ENCODE data around the gene PSMD1.
"Not testable (repeated sequence)": the region's sequence is repeated elsewhere in the genome, so short reads cannot be mapped to it uniquely, and the experiment has no call there.

Gene PSMD1

DNA sequence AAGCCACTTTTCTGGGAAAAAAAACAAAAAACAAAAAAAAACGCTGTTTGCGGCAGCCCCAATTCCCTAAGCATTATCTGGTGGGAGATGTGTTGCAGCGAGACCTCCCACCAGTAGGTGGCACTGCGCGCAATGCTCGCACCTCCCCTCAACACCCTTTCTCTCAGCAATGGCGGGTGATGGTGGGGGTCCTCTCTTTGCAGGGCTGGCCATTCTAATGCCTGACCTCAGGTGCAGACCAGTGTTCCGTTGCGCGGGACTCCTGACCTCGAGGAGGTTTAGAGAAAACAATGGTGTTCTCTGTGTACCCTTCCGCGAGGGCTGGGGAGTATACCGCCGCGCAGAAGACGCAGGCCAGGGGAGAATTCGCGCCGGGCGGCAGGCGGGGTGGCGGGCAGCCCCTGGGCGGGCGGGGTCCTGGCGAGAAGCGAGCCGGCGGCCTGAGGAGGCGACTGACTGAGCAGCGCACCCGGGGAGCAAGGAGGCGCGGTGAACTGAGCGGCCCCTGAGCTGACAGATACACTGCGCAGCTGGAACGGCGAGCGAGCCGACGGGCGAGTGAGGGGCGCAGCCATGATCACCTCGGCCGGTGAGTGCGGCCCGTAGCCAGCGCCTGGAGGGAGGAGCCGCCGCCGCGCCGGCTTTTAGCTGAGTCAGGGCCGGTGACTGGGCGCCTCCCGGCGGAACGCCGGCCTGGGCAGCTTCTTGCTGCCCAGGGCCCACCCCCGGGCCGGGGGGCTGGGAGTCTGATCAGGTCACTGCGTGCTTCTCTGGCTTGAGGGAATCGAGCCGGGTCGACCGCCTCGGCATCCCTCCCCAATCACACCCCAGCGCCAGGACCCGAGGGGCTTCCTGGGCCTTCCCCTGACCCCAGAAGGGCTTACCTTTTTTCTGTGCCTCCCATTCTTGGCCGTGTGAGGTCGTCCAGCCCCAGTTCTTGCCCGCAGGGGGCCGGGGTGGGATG, at the start of gene PSMD1:
Gene PSMD1, plus strand, starts transcription at position 415 of the 964 bp plus-strand sequence. Its CDS starts 159 bp downstream, at position 574.
- DNase-seq: peak; percentile 89

DNA sequence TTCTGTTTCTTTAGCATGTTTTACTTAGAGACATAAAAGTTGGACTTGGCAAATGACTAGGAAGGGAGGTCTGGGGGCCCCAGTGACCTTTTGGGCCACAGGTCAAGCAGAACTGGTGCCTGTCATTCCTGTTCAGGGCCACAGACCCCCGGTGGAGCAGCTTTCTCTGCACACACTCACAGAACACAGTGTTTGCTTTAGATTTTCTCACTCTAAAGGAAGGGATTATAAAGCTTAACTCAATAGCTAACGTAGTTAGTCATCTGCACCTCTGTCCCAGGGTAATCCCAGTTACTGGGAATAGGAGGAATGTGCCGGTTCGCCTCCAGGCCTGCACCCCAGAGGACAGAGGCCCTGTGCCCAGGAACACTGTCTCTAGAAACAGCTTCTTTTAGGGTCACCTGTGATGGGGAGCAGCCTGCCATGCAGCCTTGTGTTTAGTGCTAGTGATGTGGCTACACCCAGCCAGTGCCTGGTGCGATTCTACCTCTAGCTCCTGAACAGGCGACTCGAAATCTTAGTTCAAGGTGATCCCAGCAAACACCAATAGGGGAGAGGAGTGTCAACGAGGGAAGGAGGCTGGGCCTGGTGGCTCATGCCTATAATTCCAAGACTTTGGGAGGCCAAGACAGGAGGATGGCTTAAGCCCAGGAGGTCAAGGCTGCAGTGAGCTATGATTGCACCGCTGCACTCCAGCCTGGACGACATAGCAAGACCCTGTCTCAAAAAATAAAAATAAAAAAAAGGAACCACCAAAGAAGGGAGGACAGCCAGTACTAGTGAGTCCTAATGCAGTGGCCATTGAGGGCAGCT, 49.2 kb upstream of the PSMD1 start:
- no peak for DNase-seq

- no peak for DNase-seq
Observed at GRCh38 chr2:231008131-231008530, 48.5 kb upstream of the PSMD1 start.

DNA sequence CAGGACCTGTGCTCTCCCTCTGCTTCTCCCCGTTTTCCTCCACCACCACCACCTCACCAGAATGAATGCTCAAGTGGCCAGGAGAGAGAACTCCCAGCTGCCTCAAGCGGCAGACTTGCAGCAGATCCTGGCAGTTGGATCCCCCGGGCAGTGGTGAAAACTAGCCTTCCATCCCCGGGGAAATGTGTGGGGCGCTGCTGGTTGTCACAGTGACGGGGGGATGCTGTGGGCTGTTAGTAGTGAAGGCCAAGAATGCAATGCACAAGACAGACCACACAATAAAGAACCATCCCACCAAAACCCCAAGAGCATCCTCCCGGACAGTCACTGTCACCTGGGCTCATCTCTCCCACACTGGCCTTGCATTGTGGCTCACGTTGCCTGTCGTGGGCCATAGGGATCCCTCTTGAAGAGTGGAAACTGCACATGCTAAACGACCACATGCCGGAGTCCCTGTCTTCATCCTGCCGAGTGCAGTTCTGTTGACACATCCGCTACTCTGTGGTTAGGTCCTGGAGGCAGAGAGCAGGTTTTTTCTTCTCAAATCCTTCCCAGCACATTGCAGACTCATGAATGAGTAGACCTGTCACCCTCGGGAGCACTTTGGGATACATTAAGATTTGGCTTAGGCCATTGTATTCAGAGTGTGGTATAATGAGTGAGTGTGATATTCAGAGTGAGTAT, 47.3 kb upstream of the PSMD1 start:
- DNase-seq: no peak

DNA sequence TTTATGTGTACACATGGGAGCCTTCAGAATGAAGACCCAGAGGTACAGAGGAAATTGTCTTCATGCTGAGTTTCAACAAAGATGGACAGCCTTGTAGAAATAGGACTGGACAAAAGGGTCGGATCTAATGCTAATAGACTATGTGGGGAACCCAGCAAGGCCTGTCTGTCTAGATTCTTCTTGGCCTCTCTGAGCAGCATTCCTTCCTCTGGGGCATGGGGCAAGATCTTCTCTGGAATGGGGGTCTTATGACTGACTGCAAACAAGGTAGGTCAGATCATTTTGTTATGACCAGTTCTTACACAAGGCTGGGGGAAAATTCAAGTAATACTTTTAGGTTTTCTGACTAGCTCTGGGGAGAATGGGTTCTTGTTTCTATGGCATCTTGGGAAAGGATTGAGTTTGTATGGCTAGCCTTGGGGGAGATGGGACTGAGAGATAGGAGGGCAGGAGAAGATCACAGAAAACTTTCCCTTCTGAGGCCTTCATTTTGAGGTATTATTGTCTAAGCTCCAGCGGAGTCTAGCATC, 46.4 kb upstream of the PSMD1 start:
- no peak for DNase-seq

DNA sequence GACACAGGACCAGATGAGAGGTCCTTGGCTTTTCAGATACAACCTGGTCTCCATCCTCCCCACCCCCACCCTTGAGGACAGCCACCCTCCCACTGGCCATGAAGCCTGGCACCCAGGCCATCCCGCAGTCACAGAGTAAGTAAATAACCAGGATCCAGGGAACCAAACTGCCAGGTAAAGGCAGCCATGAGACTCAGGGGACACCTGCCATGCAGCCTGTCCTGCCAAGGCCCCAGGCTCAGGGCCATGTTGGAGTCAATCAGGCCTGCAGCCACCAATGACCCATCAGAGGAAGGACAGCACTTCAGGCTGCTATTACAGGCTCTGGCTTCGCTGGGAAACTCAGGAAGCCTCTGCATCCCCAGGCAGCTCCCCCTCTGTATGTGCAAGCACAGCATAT, 45.1 kb upstream of the PSMD1 start:
- no peak for DNase-seq

- DNase-seq: no peak
Observed at GRCh38 chr2:231012463-231012862, 44.2 kb upstream of the PSMD1 start.

DNA sequence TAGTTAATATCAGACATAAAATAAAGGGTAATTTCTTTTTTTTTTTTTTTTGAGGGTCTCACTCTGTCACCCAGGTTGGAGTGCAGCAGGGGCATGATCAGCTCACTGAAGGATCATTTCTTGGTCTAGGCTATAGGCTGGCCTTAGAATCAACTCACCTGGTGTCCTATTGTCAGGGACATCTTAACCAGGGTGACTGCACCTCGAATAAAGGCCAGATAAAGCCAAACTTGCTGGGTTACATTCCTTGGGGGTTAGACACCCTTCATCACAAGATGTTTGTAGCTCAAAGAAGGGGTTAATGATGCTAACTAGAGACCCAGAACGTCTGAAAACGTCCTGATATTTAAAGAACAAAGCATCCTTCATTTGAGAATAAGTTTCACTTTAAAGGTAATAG, 42.8 kb upstream of the PSMD1 start:
- DNase-seq: no peak

DNA sequence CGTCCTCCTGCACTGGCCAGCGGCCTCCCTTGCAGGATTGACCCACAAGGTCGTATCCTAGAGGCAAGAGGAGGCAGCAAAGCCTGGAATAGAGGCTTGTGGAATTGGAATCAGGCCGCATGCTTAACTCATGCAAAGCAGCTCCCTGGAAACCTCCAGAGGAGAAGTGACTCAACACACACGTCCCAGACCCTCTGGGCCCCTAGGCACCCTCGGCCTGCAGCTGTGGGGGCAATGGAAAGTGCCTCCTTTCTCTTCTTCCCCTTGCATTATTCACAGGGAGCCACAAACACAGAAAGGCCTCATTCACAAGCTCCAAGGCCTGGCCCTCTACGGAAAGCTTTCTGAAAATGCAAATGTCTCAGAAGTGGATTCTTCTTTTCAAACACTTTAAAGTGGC, 41.2 kb upstream of the PSMD1 start:
- DNase-seq: peak; percentile 79

DNA sequence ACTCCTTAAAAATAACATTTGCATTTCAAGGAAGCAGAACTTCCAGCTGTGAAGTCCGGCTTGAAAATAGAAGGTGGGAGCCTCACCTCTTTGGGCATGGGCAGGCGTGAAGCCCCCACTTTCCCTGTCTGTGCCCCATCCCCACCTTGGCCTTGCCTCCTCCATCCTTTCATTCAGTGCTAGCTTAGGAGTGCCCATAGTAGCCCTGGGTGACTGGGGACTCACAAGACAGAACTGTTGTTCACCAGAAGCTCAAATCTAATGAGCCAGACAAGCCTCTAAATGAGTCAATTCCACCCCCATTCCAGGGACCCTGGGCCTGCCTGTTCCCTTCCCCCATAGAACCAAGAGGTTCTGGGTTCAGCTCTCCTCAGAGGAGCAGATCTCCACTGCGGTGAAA, 40.7 kb upstream of the PSMD1 start:
- no peak for DNase-seq

DNA sequence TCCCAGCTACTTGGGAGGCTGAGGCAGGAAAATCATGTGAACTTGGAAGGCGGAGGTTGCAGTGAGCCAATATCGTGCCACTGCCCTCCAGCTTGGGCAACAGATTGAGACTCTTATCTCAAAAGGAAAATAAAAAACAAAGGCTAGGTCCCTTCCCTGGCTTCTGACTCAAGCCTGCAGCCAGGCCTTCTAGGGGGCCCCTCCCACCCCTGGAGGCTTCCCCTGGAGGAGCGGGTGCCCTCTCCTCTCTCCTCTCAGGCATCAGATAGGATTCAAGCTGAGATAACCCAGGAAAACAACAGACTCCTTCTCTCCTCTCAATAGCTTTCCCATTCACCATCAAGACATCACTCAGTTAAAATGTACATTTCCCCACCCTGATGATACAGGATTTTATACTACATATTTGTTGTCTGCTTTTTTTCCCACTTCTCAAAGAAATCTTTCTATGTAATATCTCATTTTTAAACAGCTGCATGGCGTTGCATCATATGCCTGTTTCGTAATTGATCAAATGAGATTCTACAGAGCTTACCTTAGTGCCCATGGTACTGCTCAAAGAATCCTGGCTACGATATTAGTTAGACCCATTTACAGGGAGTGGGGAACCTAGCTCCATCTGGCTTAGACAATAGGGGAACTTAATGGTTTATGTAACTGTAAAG, 40.0 kb upstream of the PSMD1 start:
- DNase-seq: no peak

DNA sequence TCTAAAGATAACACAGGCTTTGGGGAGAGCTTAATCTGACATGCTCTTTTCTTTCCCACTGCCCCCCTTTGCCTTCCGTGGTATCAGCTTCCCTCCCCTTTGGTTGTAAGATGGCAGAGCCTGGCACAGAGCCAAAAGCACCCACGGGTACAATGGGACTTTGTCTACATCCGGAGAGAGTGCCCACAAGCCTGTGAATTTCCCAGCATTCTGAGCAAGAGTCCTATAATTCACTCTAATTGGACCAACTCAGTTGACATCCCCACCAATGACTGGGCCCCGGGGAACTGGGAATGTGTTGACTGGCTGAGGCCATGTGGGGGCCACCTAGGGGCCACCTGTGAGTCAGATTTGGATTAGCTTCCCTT, 39.5 kb upstream of the PSMD1 start:
- peak; percentile 90 for DNase-seq

- DNase-seq: no peak
Observed at GRCh38 chr2:231018184-231018583, 38.5 kb upstream of the PSMD1 start.

- DNase-seq: not testable (repeated sequence)
Observed at GRCh38 chr2:231025059-231025458, 31.6 kb upstream of the PSMD1 start.

- peak; percentile 7 for DNase-seq
Observed at GRCh38 chr2:231028889-231029288, 27.8 kb upstream of the PSMD1 start.

DNA sequence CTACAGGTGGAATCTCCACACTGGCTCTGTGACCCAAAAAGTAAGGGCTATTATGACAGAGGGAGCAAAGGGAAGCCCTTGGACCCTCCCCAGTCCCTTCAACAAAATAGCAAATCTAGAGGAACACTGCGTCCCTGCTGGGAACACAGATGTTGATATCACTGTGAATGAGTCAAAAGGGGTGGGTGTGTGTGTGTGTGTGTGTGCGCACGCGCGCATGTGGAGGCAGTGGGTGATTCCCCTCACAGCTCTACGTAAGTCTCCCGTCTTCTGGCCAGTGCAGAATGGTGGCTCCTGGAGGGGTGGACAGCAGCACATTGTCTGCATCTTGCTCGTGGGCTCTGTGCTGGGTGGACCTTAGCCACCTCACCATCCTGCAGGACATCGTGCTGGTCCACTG, 27.1 kb upstream of the PSMD1 start:
- DNase-seq: no peak

DNA sequence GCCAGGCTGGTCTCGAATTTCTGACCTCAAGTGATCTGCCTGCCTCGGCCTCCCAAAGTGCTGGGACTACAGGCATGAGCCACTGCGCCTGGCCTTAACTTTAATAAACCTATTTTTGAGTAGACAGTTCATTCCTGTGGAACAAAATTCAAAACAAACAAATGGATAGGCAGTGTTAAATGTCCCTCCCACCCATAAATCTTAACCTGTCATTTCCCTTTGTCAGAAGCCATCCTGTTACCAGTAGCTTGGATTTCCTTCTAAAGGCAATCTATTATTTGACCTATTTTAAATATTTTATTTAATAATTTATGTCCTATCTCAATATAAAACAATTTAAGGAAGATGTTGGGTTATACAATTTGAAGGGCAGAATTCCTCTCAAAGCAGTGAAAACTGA, 25.9 kb upstream of the PSMD1 start:
- DNase-seq: no peak

DNA sequence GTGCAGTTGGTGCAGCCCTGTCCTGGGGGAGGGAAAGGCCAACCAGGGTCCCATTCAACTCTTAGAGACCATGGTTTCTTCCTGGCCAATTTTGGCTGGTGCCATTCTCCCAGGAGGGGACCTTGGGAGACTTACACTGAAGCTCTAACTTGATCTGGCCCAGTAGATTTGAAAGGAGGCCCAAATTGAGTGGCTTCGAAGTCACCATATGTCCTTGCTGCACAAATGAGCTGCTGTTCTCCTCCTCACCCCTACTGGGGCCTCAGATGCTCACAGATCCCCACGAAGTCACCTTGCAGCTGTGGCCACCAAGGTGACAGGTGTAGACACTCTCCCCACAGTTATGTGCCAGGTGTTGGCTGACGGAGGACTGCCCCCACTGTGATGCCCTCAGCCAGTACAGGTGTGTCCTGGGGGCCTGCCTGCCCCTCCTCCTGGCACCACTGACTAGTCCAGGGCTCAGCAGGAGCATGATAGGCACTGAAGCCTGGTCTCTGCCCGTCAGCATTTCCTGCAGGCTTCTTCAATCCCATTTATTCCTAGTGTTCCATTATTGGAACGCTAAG, 24.0 kb upstream of the PSMD1 start:
- DNase-seq: no peak

DNA sequence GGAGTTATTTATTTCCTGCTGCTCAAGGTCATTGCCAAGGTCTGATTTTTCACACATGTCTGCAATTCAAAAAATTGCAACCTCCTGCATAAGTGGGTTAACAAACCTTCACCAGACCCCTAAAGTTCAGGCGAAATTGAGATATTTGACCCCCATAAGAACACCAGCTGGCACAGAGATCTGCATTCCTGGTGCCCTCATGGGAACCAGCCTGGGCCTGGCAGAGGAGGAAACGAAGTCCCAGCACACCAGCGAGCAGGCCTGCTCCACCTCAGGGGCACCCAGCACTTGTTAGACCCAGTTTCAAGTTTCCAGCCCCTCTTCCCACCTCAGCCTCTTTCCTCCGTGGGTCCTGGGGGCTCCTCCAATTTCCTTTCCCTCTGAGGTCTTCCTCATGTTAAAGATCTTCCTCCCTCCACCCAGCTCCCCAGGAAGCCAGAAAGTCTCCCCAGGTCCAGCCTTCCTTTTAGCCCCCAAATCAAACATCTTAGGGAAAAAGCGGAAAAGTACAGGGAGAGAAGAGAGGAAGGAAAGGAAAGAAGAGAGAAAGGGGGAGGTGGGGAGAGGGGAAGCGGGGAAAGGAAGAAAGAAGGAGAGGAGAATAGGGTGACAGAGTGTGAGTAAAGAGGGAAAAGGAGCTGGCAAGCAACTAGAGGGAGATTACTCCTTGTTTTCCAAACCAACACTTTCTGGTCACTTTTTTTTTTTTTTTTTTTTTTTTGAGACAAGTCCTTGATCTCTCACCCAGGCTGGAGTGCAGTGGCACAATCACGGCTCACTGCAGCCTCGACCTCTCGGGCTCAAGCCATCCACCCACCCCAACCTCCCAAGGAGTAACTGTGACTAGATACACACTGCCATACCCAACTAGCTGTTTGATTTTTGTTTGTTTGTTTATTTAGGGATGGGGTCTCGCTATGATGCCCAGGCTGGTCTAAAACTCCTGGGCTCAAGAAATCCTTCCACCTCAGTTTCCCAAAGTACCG, 23.2 kb upstream of the PSMD1 start:
- DNase-seq: no peak

DNA sequence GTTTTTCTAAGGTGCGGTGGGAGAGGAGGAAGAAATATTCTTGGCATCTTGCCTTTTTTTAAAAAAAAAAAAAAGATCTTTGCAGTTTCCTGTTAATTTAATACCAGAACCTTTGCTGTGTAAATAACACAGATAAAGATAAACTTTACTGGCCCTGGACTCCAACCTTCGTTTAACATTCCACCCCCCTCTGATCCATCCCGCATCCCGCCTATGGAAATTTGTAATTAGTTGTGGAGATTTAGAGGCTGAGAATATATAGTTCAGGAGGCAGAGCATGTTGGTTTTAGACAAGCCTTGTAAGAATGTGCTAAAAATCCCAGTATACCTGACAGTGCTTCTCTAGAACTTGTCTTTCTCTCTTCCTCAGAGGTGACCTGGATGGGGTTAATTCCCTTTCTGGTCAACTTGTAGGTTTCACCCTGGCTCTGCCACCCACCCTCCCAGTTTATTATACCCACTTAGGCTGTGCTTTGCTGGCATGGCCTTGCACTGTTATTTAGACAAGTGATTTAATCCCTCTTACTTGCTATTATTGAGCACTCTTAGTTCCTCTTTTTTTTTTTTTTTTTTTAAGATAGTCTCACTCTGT, 22.3 kb upstream of the PSMD1 start:
- DNase-seq: peak; percentile 74
